ENCODE results near the gene SIGLEC1.

Gene SIGLEC1

DNA sequence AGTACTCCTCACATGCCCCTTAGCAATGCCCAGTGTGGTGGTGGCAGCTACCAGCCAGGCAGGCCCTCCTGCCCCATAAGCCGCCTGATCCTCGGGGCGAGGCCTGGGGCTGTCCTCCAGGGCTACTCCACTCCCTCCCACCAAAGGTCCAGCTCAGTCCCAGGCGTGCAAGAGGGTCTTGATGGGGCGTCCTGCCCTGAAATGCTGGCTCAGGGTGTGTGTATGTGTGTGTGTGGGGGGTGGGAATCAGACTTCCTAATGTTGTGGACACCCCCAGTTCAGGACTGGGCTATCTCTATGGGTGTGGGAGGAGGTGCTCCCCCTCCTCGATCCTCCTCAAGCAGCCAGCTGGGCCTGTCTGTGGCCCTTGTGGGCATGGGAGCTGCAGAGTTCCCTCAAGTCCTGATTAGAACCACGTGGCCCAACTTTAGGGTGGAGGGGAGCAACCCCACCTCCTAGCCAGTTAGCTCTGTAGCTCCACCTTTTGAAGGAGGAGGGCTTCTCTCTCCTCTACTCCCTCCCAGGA is 27.6 kb upstream of the SIGLEC1 start:
- DNase-seq (ENCODE audit: low read depth): no peak
- H3K4me3 ChIP-seq (ENCODE audit: low read length): no peak overlapping the region
- TF ChIP-seq, protein P1, sequence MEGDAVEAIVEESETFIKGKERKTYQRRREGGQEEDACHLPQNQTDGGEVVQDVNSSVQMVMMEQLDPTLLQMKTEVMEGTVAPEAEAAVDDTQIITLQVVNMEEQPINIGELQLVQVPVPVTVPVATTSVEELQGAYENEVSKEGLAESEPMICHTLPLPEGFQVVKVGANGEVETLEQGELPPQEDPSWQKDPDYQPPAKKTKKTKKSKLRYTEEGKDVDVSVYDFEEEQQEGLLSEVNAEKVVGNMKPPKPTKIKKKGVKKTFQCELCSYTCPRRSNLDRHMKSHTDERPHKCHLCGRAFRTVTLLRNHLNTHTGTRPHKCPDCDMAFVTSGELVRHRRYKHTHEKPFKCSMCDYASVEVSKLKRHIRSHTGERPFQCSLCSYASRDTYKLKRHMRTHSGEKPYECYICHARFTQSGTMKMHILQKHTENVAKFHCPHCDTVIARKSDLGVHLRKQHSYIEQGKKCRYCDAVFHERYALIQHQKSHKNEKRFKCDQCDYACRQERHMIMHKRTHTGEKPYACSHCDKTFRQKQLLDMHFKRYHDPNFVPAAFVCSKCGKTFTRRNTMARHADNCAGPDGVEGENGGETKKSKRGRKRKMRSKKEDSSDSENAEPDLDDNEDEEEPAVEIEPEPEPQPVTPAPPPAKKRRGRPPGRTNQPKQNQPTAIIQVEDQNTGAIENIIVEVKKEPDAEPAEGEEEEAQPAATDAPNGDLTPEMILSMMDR (IDR thresholded peaks at IDR 0.05; ENCODE audit: insufficient read depth, low read depth, low read length, missing control alignments): no peak

DNA sequence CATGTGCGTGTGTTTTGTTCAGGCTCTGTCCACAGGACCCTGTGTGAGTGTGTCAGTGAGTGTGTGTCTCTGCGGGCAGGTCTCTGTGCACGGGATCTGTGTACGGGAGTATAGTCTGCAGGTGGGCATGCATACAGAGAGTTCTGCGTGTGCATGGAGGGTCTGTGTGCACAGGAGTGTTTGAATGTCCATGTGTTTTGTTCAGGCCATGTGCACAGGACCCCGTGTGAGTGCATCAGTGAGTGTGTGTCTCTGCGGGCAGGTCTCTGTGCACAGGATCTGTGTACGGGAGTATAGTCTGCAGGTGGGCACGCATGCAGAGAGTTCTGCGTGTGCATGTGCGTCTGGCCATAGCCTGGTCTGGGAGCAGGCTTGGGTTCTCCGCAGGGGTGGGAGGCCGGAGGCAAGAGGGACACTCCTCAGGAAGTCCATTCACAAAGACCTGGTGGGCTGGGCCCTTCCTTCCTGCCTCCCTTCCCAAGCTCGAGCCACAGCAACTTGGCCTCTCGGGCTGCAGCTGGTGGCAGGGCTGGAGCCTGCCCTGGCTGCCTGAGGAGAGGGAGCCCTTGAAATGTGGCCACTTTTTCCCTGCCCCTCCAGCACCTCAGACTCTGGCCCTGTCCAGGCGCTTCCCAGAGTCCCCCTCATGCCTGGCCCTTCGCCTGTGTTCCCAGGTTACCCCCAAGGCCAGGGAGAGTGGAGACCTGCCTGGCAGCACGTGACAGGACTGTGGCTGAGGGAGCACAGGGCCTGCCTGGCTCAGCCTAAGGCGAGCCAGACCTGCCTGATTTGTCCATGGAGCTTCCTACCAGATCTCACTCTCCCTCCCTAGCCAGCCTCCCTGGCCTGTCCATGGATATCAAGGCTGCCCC is 26.9 kb upstream of the SIGLEC1 start:
- no peak overlapping the region for H3K4me3 ChIP-seq (ENCODE audit: low read length)
- no peak for DNase-seq (ENCODE audit: low read depth)
- TF ChIP-seq, protein P1 (IDR thresholded peaks at IDR 0.05; ENCODE audit: insufficient read depth, low read depth, low read length, missing control alignments): no peak

DNA sequence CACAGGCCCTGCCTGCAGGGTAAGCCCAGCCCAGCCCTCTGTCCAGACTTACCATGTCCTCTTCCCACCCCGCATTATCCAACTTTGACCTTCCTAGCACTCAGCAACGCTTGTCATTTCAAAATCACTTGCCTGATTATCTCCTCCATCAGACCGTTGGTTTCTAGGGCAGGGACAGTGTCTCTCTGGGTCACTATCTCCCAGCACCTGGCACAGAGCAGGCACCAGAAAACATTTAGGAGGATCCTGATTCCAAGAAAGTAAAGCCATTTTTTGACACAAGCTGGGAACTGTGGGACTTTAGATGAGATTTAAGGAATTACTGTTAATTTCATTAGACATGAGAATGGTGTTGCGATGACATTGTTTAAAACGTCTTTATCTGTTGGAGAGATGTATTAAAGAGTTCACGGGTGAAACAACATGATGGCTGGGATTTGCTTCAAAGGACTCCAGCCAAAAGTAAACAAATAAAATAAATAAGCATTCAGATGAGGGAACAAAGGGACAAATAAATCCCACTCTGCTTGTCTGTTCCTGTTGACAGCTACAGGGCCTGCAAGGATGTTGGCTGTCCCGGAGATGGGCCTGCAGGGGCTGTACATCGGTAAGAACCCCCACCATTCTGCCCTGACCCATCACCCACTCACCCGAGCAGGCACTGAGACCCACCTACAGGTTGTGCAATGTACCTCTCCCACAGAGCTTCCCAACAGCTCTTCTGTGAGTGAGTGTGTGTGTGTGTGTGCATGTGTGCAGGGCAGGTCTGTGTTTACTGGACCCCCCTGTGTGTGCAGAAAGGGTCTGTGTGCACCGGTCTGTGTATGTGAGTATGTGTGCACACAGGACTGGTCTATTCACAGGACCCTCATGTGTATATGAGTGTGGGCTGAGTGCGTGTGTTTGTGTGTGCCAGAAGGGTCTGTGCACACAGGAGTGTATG is 26.0 kb upstream of the SIGLEC1 start:
- TF ChIP-seq, protein P1 (IDR thresholded peaks at IDR 0.05; ENCODE audit: insufficient read depth, low read depth, low read length, missing control alignments): no peak
- no peak for DNase-seq (ENCODE audit: low read depth)
- H3K4me3 ChIP-seq (ENCODE audit: low read length): no peak overlapping the region

DNA sequence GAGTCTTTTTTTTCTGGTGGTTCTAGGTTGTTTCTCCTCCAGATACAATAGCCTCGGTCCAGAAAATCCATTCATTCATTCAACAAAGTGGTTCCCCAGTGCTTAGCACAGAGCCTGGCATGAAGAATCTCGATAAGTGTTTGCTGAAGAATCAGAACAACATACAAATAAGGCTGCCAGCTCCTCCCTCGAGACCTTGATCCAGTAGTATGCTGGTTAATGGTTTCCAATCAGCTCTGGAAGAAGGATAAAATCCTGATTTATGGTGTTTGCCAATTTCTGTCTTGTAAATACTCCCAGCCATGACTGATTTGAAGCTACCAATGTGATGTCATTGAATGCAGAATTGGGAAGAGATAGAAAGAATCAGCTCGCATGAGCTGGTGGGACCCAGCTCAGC is 23.4 kb upstream of the SIGLEC1 start:
- no peak overlapping the region for H3K4me3 ChIP-seq (ENCODE audit: low read length)
- DNase-seq (ENCODE audit: low read depth): no peak
- TF ChIP-seq, protein P1 (IDR thresholded peaks at IDR 0.05; ENCODE audit: insufficient read depth, low read depth, low read length, missing control alignments): no peak

DNA sequence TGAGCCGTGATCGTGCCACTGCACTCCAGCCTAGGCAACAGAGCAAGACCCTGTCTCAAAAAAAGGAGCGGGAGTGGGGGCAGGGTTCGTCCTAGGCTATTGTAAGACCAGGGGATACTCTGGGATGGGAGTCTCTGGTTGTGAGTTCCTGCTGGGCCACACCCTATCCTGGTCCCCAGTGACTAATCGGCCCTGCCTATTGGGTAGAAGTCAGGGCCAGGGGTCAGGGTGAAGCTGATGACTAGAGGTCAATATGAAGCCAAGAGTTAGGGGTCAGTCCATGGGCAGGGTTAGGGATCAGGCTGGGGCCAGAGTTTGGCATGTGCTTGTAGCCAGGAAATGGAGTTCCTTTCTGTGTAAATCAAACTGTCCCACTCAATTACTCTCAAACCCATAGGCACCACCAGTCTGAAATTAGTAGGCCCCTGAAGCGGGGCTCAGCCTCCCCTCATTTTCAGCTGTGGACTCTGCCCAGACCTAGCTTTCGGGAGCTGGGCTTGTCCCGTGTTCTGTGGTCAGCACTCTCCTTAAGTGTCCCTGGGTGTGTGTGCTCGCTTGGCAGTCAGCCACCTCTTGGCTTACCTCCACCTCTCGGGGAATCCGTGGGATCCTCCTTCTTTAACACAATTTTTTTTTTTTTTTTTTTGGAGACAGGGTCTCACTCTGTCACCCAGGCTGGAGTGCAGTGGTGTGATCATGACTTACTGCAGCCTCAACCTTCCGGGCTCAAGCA is 21.9 kb upstream of the SIGLEC1 start:
- TF ChIP-seq, protein P1 (IDR thresholded peaks at IDR 0.05; ENCODE audit: insufficient read depth, low read depth, low read length, missing control alignments): no peak
- no peak overlapping the region for H3K4me3 ChIP-seq (ENCODE audit: low read length)
- no peak for DNase-seq (ENCODE audit: low read depth)

Measured in epithelial cell of esophagus (primary cell).